Activated gamma-delta T cell treated with anti-CD3 and anti-CD28 coated beads, Interleukin-2, amount 50 U/mL, for 16 hours (primary cell): ENCODE results near the gene OPCML.

Experiments used
- DNase-seq: peaks from one replicate; pipeline ENCODE4 v3.0.0-alpha.2; 2020; ENCODE audit warnings: low read depth

The OPCML gene

DNA sequence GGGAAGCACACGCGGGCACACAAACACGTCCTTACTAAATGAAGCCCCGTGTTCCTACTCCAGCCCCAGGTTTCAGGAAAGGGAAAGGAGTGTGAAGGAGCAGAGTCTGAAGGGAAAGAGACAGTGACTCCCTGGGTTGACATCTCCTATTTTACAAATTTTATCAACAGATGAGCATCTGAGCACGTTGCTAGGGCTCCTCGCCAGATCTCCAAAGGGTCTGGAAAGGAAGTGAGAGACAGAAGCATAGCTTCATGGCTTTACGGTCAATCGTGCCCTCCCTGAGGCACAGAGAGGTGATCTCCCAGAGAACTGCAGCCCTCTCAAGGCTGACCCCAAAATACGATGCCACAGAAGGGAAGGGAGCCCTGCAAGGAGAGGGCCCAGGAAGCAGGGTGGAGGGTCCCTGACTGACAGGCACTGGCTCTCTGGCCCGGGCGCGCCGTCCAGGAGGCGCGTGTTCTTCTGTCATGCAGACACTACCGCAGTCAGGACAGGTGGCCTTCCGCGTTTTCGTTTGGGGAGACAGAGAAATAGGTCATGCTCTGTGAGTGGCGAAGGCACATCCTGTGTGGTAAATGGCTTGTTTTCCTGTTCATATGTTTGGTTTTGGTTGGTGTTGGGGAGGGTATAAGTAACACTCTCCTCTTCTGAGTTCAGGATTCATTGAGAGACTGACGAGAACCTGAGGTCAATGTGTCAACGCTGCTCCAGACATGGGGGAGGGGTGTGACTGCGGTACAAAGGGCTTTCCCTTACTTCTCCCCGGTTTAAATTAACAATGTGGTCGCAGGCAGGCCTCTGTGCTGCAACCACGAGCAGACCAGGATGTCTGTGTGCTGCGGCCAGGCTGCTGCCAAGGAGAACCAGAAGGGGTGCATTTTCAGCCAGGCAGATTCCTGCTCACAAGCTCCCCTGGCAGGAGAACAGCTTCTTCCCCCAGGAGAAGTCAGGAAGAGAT, 813.3 kb downstream of the OPCML start:
- peak; percentile 9 for DNase-seq

DNA sequence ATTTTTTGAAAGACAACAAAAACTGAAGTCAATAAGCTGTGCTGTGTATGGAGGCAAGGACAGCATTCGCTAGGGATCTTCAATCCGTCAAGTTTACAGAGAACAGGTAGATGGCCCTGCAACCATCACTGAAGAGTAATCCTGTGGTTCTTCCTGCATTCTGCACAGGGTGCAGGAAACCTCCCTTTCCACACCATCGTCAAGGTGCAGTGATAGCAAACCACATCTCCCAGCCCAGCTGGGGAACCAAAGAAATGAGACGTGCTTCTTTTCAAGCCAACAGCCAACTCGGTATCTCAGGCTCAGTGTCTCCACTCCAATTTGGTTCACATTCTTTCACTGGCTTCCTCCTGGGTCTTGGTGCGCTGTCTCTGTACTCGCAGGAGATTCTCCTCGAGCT, 814.5 kb downstream of the OPCML start:
- DNase-seq = no peak

DNA sequence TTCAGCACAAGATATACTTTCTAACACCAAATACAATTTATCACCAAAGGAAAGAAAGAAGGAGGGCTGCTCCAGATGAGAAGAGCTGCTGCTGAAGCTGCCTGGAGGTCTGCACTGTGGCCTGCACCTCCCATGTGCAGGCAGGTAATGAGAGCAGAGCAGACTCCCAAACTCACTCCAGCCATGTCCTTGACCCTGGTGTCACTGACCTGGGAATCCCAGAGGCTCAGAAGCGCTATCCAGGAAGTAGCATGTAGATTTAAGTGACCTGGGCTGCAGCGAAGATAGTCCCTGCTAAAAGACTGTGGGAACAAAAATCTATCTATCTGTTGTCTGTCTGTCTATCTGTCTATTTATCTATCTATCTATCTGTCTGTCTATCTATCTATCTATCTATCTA, 816.3 kb downstream of the OPCML start:
- DNase-seq = no peak

DNA sequence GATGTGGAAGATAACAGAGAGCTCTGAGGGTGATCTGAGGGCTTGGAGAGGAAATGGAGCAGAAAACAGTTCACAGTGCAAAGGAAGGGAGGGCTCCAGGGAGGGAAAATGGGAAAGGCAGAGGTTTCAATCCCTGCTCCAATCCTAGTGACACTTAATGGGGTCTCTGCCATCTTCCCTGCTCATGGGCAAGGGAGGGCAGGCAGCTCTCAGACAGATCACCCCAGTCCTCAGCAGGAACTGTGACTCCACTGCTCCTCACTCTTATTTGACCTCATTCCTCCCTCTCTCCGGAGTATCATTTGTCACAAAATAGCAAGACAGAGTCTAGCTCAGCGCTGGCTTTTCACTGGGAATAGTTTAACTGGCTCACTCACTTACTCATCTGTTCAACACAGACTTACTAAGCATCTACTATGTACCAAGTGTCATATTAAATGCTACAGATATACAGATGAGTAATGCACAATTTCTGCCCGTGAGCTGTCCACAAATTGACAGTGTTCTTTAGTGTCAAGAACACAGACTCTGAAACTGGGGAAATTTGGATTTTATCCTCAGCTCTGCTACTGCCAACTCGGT, 817.4 kb downstream of the OPCML start:
- DNase-seq = no peak

DNA sequence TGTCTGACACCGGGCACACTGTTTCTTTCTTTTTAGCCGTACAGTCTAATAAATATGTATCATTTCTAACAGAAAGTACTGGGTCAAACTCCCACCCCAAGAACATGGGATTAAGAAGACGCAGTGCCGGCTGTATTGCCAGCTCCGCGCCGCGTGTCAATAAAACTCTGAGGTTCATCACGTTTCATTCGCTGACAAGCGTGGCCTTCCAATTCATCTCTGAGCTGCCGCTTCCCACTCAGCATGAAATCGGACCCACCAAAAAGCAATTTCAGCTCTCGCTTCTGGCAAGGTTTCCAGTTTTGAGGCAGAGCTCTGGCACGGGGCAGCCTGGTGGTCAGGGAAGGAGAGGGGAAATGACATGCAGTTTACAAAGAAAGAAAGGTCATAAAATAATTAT, 819.8 kb downstream of the OPCML start:
- no peak for DNase-seq

DNA sequence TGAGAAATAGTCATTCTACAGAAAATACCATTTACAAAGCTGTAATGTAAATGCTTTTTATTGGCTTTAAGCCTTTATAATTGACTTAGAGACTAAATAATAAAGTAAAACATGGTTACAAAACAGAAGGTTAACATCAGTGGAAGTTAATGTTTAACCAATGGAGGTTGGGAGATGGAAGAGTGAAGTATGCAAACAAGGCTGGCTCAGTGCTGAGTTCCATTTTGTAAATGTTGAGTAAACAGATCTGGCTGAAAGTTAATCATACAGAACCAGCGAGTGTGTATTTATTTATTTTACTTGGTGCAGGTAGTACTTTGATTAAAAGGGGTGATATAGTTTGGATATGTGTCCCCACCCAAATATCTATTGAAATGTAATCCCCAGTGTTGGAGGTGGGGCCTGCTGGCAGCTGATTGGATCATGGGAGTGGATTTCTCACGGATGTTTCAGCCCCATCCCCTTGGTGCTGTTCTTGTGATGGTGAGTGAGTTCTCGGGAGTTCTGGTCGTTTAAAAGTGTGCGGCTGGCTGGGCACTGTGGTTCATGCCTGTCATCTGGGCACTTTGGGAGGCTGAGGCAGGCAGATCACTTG, 827.4 kb downstream of the OPCML start:
- no peak for DNase-seq

DNA sequence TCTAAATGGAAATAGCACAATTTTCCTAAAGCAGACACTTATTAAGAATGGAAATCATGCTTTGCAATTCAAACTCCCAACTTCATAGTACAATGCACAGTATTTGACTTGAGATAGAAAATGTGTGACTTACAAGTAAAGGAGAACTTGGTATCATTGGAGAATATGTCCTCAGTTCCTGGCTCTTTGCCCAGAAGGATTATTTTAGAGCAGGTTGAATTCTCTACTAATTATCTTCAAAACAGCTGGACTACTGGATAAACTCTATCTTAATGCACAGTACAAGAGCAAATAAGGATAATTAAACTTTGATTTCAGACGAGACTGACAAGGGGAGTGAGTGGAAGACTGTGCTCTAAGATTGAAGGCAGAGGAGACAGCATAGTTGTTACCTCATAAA, 839.4 kb downstream of the OPCML start:
- DNase-seq = no peak

DNA sequence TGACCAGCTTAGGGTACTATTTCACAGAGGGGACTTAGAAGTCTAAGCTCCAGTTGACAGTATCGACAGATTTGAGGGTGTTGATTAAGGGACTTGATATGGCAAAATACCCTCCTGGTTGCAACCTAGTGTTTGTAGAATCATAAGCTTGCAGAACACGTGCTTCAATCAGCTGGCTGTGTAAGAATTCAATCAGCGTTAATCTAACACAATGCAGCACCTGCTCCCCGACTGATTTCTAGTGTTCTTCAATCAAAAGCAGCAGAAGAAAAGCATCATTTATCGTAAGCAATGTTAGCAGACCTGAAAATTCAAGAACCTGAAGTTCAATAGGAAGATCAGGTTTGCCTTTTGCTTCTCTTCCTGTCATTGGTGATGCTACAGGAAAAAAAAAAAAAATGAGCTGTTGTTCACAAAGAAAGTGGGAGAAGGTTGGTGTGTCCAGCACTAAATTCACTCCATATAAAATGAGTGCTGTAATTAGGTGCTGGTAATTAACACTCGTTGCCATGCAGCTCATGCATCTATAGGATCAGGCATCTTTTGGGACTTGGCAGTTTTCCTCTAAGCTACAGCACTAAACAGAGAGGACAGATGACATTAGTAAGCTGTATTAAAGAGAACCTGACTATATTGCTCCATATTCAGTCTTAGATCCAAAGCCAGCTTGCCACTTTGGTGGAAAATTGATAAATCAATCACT, 840.3 kb downstream of the OPCML start:
- no peak for DNase-seq

DNA sequence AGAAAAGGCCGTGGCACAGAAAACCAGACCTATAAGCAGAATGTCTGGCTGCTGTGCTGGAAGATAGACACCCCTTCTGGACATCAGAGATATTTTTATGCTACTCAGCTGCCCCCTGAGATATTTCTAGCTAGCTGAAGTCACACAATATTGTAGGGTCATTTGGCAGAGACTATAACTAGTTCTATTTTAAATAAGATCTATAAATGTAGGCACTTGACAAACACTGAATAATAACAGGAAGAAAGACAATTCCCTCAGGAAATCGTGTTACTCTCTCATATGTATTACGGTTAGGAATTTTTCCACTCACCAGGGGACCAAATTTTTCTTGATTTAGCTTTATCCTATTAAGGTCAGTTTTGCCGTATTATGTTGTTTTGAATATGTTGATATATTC, 845.4 kb downstream of the OPCML start:
- DNase-seq = no peak

DNA sequence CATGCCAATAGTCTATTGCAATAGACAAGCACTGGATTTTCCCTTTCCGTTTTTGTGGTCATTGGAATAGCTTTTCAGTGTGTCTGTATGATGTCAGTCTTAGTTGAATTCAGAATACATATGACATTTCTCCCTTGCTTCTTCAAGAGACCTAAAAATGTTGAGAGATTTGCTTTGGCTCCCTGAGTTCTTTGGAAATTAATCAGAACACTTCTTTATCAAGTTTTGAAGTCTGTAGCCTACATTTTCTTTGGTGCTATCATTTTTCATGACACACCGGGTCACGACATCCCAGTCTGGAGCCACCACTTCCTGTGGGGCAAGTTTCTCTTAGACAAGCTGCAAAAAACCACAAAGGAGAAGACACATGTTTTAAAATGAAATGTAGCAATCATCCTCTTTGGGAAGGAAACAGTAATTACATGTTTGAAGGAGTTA, 847.1 kb downstream of the OPCML start:
- no peak for DNase-seq

DNA sequence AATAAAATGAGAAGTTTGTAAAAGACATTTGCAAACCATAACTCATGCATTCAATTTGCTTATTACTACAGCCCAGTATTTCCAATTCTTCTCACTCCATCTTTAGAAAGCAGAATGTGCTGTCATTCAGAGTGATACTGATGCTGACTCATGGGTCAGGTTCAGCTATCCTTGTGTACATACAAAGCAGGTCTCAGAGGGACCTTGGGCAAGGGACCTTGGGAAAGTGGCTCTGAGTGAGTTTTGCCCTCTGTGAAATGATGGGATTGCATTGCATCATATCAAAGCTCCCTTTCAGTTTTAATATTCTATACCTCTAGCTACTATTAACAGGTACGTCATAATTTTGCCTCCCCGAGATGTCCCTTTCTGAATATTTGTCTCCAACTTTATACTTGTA, 848.7 kb downstream of the OPCML start:
- DNase-seq = no peak

DNA sequence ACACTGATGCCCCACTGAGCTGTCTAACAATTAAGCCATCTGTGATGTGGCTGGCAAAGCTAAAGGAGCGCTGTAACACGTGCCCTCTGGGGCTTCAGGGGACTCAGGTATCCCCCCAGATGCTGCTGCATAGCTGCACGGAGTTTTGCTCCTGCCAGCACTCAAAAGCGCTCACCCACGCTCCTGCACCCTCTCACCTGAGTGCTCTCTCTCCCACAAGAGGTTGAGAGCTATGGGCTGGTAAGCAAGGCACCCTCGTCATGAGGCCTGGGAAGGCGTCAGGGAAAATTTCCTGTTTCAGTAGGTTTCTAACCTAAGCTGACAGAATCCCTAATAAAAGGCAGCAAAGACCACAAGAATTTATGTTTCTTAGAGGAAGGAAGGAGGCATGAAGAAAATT, 850.3 kb downstream of the OPCML start:
- no peak for DNase-seq

DNA sequence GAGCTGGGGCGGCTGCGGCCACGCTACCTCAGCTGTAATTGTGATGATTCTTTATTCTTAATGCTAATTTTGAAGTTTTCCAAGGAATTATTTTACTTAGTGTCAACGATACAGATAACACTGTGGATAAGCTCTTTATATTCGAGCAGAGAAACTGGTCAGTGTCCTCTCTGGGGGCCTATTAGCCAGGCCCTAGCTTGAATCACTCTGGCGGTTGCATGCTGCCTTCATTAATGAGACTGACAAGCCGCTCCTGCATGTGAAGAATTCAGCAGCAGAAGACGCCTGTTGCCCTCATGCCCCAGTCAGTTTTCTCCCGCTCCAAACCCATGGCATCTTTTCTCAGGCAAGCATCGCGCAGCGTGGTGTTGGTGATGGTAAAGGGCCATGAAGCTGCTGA, 851.7 kb downstream of the OPCML start:
- no peak for DNase-seq

DNA sequence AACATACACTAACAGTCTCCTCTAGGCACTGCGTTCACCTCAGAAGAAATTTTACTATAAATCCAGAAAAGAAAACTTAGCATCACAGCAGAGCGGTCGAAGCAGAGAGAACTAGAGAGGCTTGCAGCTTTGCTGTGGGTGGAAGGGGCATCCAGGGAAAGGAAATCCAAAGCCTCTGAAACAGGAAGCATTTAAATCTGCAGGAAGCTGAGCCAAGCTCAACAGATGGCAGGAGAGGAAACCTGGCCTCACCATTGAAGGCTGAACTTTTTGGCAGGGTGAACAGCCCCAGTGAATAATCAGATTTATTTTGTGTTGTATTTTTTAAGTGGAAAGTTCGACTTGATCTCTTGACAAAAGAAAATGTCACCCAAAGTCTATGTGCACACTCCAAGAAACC, 858.1 kb downstream of the OPCML start:
- DNase-seq = no peak

DNA sequence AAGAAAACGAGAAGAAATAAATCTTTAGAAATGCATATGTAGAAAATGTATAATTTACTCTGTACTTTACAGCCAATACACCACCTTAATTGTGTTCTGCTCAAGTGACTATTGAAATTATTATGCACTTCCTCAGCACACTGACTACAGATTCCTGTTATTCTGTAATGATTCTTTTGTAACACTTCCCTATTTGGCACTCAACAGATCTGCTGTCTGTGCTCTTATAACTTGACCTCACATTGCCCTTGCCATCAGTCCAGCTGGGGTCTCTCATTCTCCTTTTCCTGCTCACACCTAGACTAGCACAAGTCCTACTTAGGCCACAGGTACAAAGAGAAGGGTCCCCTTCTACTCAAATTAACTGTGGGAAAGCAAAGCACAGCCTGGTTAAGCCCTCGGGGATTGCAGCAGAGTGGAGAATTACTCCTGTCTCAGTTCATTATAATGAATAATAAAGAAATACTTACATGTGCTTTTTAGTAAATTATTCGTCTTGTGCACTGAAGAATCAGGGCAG, 860.4 kb downstream of the OPCML start:
- no peak for DNase-seq

DNA sequence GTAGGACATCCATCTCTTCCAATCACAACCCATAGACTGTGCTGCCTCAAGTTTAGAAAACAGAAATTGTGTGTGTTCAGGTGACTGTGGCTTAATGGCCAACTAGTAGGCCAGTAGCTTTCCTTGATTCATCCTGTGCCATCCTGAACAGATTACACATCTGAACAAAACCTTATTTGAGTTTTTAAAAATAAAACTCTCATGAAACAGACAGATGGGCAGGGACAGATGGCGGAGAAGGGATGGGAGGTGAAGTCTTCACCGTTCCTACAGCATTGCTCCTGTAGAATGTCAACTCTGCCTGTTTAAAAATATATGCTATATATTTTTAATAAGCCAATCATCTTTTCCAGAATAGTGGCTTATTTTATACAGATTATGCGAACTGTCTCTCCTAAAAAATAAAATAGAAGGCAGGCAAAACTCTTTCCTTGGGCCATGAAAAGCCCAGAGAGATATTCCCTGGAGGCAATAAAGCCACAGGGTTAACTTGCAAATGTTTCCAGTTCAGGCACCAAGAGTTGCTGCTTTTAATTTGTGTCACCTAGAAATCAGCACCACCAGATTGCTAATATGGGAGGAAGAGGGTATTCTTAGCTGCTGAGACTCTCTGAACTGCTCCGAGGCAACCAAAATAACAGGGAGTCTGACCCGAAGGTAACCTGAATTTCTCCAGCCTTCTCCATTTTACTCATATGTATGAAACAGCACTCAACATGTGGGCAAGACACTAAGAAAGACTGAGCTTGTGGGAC, 861.2 kb downstream of the OPCML start:
- DNase-seq = no peak

DNA sequence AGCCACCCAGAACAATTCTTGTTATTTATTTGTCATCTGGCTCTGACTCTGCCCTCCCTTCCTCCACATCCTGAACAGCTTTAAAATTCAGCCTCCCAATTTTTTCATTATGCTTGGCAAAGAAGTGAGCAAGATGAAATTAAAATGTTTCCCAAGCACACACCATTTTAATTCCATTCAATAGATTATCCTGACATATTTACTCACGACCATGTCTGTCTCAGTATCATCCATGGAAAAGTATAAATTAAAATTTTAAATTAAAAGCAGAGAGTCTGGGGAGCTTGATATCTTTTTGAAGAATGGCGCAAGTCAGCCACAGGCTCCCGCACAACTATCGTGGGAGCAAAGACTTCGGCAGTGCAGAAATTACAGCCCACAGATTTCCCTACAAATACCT, 862.4 kb downstream of the OPCML start:
- no peak for DNase-seq

DNA sequence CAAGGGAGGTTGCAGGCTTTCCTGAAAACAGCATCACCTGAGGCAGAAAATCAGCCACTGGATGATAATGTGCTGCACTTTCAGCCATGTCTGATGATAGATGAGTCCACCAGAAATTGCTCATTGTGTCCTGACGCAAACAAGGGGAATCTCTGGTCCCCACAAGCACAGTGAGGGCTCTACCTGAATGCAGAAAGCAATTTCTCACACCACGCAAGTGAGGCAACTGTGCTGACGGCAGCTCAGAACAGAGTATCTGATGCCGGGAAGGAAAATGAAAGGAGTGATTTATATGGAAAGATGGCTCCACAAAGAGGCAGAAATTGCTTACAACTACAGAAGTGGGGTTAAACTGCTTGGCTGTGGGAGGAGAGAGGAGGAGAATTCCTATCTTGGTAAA, 867.1 kb downstream of the OPCML start:
- DNase-seq = no peak

DNA sequence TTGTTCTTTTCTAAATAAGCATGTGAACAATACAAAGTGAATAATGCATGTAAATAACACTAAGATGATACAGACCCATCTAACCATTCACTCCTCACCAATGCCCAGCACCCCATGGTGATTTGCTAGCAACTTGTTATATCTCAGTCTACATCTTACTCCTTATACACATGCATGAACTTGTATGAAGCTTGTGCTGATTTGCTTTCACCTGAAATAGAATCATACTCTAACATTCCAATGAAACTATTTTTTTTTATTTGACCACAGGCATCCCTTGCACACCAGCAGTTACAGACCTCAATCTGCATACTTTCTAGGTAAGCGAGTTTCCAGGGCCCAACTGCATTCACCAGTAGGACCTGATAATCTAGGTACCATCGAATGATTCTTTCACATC, 873.6 kb downstream of the OPCML start:
- no peak for DNase-seq

DNA sequence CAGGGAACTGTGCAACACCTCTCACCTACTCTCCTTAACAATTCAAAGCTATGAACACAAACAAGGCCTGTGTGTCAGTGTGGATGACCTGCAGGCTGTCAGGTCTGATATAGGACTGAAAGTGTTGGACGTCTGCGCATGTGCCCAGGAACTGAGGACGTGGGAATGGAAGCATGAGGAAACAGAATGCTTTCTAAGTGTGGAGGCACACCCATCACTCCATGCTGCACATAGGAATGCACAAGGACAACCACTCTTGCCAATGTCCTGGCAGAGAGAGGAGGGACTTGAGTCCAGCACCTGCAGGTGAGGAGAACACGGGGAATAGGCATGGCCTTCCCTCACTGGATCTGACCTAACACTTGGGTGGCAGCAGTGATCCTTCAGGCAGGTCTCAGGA, 874.3 kb downstream of the OPCML start:
- no peak for DNase-seq

DNA sequence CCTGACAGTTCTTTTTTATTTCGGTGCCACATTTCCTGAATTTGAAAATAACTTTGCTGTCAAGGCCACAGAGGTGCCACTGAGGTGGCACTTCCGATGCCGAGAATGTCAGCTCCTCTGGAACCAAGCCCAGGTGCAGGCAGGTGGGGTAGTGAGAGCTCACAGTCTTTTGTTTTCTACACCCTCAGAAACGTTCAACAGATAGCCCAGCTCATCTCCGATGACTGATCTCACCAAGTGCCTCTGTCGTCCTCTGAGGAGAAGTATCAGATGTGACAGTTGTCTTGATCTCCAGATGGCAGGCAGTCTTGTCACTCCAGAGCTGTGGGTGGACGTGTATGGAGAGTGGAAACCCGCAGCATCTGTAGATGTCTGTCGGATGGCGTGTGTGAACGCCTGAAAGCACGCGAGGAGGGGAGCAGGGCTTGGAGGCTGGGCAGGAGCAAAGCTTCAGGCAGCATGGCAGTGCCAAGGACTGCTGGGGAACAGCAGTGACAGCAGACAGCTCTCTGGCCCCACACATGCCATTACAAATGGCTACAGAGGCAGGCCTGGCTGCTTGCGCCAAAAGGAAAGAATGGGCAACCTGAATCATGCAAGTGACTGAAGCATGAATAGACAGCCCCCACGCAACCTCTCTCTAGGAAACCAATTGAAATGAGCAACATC, 877.0 kb downstream of the OPCML start:
- no peak for DNase-seq
